ENCODE results near the gene TPMT. TPM values are rescaled to one million over a fixed set of nuclear protein-coding genes. Genes with fewer than 3 reads are reported as not detected.

TPMT gene
- total RNA-seq, 1 experiment from 2014 or later: 11.0 TPM

- Mint-ChIP-seq H3K9me3 (ENCODE audit: unreplicated experiment) (no peaks in the 10 kb centered on the region), H3K4me3 (ENCODE audit: unreplicated experiment) (no peak overlapping the region), H3K36me3 (ENCODE audit: insufficient read depth, unreplicated experiment) (peaks cover 6% of the 10 kb centered on the region), H3K4me1 (ENCODE audit: low read depth, unreplicated experiment) (peaks cover 7% of the 10 kb centered on the region), H3K27me3 (ENCODE audit: insufficient read depth, unreplicated experiment) (peaks cover 2% of the 10 kb centered on the region), H3K27ac (ENCODE audit: unreplicated experiment) (no peak overlapping the region)
- H3K36me3 ChIP-seq (ENCODE audit: control insufficient read depth, insufficient read depth, low read length): no peaks in the 10 kb centered on the region
- no peaks in the 10 kb centered on the region for H3K9me3 ChIP-seq
- ChIA-PET CTCF (interaction anchor here (0.6 to 0.7 kb wide), 2 partner anchors 42 to 88 kb away, joined by 4 to 6 read pairs; no protein-coding TSS in a partner anchor), POLR2A (interaction anchor here (0.6 kb wide), 1 partner anchor 133 kb away, joined by 6 read pairs; no protein-coding TSS in a partner anchor)
- BruUV-seq (replicated peaks): no TSS peak
- intact Hi-C loops (cut with micrococcal nuclease; ENCODE audit: unreplicated experiment): no loop called here
- peak in 1 of 2 experiments; percentile 15 for DNase-seq
- no peak for TF ChIP-seq CTCF (IDR thresholded peaks at IDR 0.05; ENCODE audit: insufficient read depth in 1 of 2, low read depth in 1 of 2, low read length in 1 of 2, severe bottlenecking in 1 of 2, unreplicated experiment in 1 of 2)
- H3K4me3 ChIP-seq (ENCODE audit: low read depth, low read length): no peak overlapping the region
- no peaks in the 10 kb centered on the region for H3K27me3 ChIP-seq (replicated peaks; ENCODE audit: control insufficient read depth, insufficient read depth, low read length)
- peaks cover 7% of the 10 kb centered on the region; the same call in 1 of the 2 replicates for H3K4me1 ChIP-seq
Observed at GRCh38 chr6:18119236-18119635, 35.6 kb downstream of the TPMT start.

GRCh38 chr6:18118330-18118729, 36.5 kb downstream of the TPMT start:
- no peak for TF ChIP-seq CTCF (IDR thresholded peaks at IDR 0.05; ENCODE audit: insufficient read depth in 1 of 2, low read depth in 1 of 2, low read length in 1 of 2, severe bottlenecking in 1 of 2, unreplicated experiment in 1 of 2)
- CTCF ChIA-PET: interaction anchor here (0.6 kb wide), 1 partner anchor 87 kb away, joined by 6 read pairs; no protein-coding TSS in a partner anchor
- no peak overlapping the region for H3K4me3 ChIP-seq (ENCODE audit: low read depth, low read length)

GRCh38 chr6:18117136-18117535, 37.7 kb downstream of the TPMT start:
- H3K4me3 ChIP-seq (ENCODE audit: low read depth, low read length): no peak overlapping the region
- Mint-ChIP-seq H3K4me3 (ENCODE audit: unreplicated experiment) (no peak overlapping the region), H3K27me3 (ENCODE audit: insufficient read depth, unreplicated experiment) (peaks cover 7% of the 10 kb centered on the region), H3K36me3 (ENCODE audit: insufficient read depth, unreplicated experiment) (no peaks in the 10 kb centered on the region), H3K9me3 (ENCODE audit: unreplicated experiment) (no peaks in the 10 kb centered on the region), H3K27ac (ENCODE audit: unreplicated experiment) (no peak overlapping the region), H3K4me1 (ENCODE audit: low read depth, unreplicated experiment) (no peaks in the 10 kb centered on the region)
- H3K4me1 ChIP-seq: peaks cover 4% of the 10 kb centered on the region; the same call in 1 of the 2 replicates
- ChIA-PET CTCF (no interaction called here), POLR2A (no interaction called here)
- H3K27me3 ChIP-seq (replicated peaks; ENCODE audit: control insufficient read depth, insufficient read depth, low read length): no peaks in the 10 kb centered on the region
- H3K9me3 ChIP-seq: no peaks in the 10 kb centered on the region
- no TSS peak for BruUV-seq (replicated peaks)
- no peak for DNase-seq
- intact Hi-C loops (cut with micrococcal nuclease; ENCODE audit: unreplicated experiment): no loop called here
- no peaks in the 10 kb centered on the region for H3K36me3 ChIP-seq (ENCODE audit: control insufficient read depth, insufficient read depth, low read length)
- no peak for TF ChIP-seq CTCF (IDR thresholded peaks at IDR 0.05; ENCODE audit: insufficient read depth in 1 of 2, low read depth in 1 of 2, low read length in 1 of 2, severe bottlenecking in 1 of 2, unreplicated experiment in 1 of 2)

More at GRCh38 chr6:18118330-18118729, 36.5 kb downstream of the TPMT start:
- intact Hi-C loops (cut with micrococcal nuclease; ENCODE audit: unreplicated experiment): no loop called here
- Mint-ChIP-seq H3K36me3 (ENCODE audit: insufficient read depth, unreplicated experiment) (peaks cover 6% of the 10 kb centered on the region), H3K9me3 (ENCODE audit: unreplicated experiment) (no peaks in the 10 kb centered on the region), H3K27me3 (ENCODE audit: insufficient read depth, unreplicated experiment) (peaks cover 5% of the 10 kb centered on the region), H3K4me1 (ENCODE audit: low read depth, unreplicated experiment) (peaks cover 7% of the 10 kb centered on the region), H3K4me3 (ENCODE audit: unreplicated experiment) (no peak overlapping the region), H3K27ac (ENCODE audit: unreplicated experiment) (no peak overlapping the region)
- POLR2A ChIA-PET: no interaction called here
- BruUV-seq (replicated peaks): no TSS peak
- DNase-seq: no peak
- H3K27me3 ChIP-seq (replicated peaks; ENCODE audit: control insufficient read depth, insufficient read depth, low read length): no peaks in the 10 kb centered on the region
- no peaks in the 10 kb centered on the region for H3K9me3 ChIP-seq
- peaks cover 7% of the 10 kb centered on the region; the same call in 1 of the 2 replicates for H3K4me1 ChIP-seq
- H3K36me3 ChIP-seq (ENCODE audit: control insufficient read depth, insufficient read depth, low read length): no peaks in the 10 kb centered on the region

Measured in Caco-2 (cell line).